Stomach (tissue), 9 donors: ENCODE results near the gene TMEM121B. TPM values are rescaled to one million over a fixed set of nuclear protein-coding genes. Genes with fewer than 3 reads are reported as not detected.

Source experiments
- DNase-seq, 2 donors: peaks; one replicate each; pipeline versions ENCODE4 v3.0.0 to v3.0.0-alpha.2; 2013 to 2019
- H3K27ac ChIP-seq, 5 donors: fragments of 200-600 bp in 4 of 5; sonication (generic) in 4 of 5; one replicate each; pipeline ENCODE4 v1.5.1; 2013 to 2019; ENCODE audit warnings: mild to moderate bottlenecking in 1 of 5, moderate library complexity in 1 of 5
- H3K27me3 ChIP-seq, 3 donors: fragments of 200-600 bp; sonication (generic); one replicate each; pipeline ENCODE4 v1.5.1; 2017 to 2019; ENCODE audit warnings: mixed run types in 1 of 3
- H3K36me3 ChIP-seq, 4 donors: fragments of 200-600 bp; sonication (generic); 1 replicate in 3 of 4; 2 replicates in 1 of 4; pipeline ENCODE4 v1.5.1; 2016 to 2019
- H3K4me1 ChIP-seq, 4 donors: fragments of 200-600 bp; sonication (generic); one replicate each; pipeline ENCODE4 v1.5.1; 2016 to 2019
- H3K4me3 ChIP-seq, 4 donors: fragments of 200-600 bp; sonication (generic) in 3 of 4; one replicate each; pipeline ENCODE4 v1.5.1; 2016 to 2019; ENCODE audit warnings: mild to moderate bottlenecking in 1 of 4
- H3K9me3 ChIP-seq, 4 donors: fragments of 200-600 bp; sonication (generic); one replicate each; pipeline ENCODE4 v1.5.1; 2016 to 2019
- CTCF ChIP-seq, 7 experiments: fragments of 450-650 bp in 4 of 7; fragments of 200-600 bp in 3 of 7; sonication (generic) in 3 of 7; IDR thresholded peaks; one replicate each; pipeline ENCODE4 v1.5.1; 2016 to 2019; ENCODE audit warnings: antibody characterized with exemption in 7 of 7, control low read depth in 2 of 7, mild to moderate bottlenecking in 1 of 7
- EP300 ChIP-seq: sonication (generic); formaldehyde crosslinking; IDR thresholded peaks from one replicate; pipeline ENCODE4 v1.6.1; 2017; ENCODE audit warnings: antibody characterized with exemption
- POLR2A ChIP-seq, 4 donors: fragments of 450-650 bp; IDR thresholded peaks; one replicate each; pipeline ENCODE4 v1.6.1; 2016; ENCODE audit warnings: antibody characterized with exemption in 4 of 4, control low read depth in 2 of 4, mild to moderate bottlenecking in 1 of 4, moderate library complexity in 1 of 4
- POLR2AphosphoS5 ChIP-seq, 3 donors: sonication (generic); formaldehyde crosslinking; IDR thresholded peaks; one replicate each; pipeline ENCODE4 v1.6.1; 2016; ENCODE audit warnings: antibody characterized with exemption in 3 of 3
- WGBS, 5 donors: extraction: QIAGEN DNeasy Blood & Tissue Kit in 3 of 5; methylation state at CpG; one replicate each; pipeline versions ENCODE4 v1.1.5 to v1.1.7; 2013 to 2018; 5-methylcytosine and 5-hydroxymethylcytosine counted together
- intact Hi-C: fragments of 100-400 bp; cut with DNase I; formaldehyde crosslinking; loops from one replicate; pipeline ENCODE4 v1.15.1; 2023; ENCODE audit warnings: low total_unique reads
- polyA plus RNA-seq, 3 donors: library from polyadenylated mRNA; stranded (reverse); fragments of 200-250 nt; gene quantifications; one replicate each; pipeline ENCODE4 v1.2.3, GENCODE V29; 2013
- total RNA-seq, 5 donors: library from RNA; depleted of rRNA; stranded (reverse); fragments of >200 nt; gene quantifications; one replicate each; pipeline versions ENCODE4 v1.1.0 to v1.2.3, GENCODE V29; 2014 to 2016
- donor health status: healthy with polysubstance abuse.
- donor health status: Bipolar disorder and iron deficiency.
- donor health status: healthy.

TMEM121B gene
- total and polyA plus RNA-seq, 8 donors = 0.08 to 0.45 (median 0.25) TPM; not detected in 4

DNA sequence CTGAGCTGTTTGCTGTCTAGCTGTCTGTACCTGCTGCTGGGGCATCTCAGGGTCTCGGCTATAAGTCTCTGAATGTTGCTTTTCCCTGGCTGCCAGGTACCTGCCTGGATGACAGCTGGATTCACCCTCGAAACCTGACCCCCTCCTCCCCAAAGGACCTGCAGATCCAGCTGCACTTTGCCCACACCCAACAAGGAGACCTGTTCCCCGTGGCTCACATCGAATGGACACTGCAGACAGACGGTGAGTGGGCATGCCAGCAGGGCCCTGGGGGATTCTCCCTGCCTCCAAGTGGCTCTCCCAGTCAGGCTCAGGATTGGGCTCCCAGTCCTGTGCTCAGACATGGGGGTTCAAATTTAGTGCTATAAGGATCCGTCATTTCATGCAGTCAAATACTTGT lies 23.5 kb downstream of the TMEM121B start:
- H3K4me3 ChIP-seq = no peak overlapping the region
- peaks cover 44 to 59% (median 58%) of the 10 kb centered on the region in 4 donors for H3K36me3 ChIP-seq
- peak overlapping the region in 2 of 5 donors; percentile 4 to 24 for H3K27ac ChIP-seq
- intact Hi-C loops = no loop called here
- no peak for TF ChIP-seq POLR2AphosphoS5 (IDR thresholded peaks at IDR 0.05)
- TF ChIP-seq CTCF (IDR thresholded peaks at IDR 0.05) = no peak
- TF ChIP-seq POLR2A (IDR thresholded peaks at IDR 0.05) = no peak
- TF ChIP-seq EP300 = no peak
- H3K27me3 ChIP-seq = no peaks in the 10 kb centered on the region
- 86 to 95% (median 88%) methylated on average over 4 to 6 of the region's 6 CpGs for WGBS, 5 donors
- no peaks in the 10 kb centered on the region for H3K9me3 ChIP-seq
- DNase-seq = no peak
- peaks cover 0 to 54% (median 0%) of the 10 kb centered on the region in 4 donors for H3K4me1 ChIP-seq

GRCh38 chr22:17097062-17097461 lies 24.1 kb downstream of the TMEM121B start:
- intact Hi-C loops = no loop called here
- H3K9me3 ChIP-seq = no peaks in the 10 kb centered on the region
- peak overlapping the region in 1 of 5 donors; percentile 24 for H3K27ac ChIP-seq
- no peak for DNase-seq
- WGBS, 5 donors = 85 to 93% (median 86%) methylated on average over 6 of the region's 6 CpGs
- no peak overlapping the region for H3K4me3 ChIP-seq
- no peaks in the 10 kb centered on the region for H3K27me3 ChIP-seq
- peaks cover 0 to 56% (median 2%) of the 10 kb centered on the region in 4 donors for H3K4me1 ChIP-seq
- peaks cover 40 to 52% (median 52%) of the 10 kb centered on the region in 4 donors for H3K36me3 ChIP-seq
- TF ChIP-seq EP300 (no peak), POLR2A (IDR thresholded peaks at IDR 0.05) (no peak), POLR2AphosphoS5 (IDR thresholded peaks at IDR 0.05) (no peak), CTCF (IDR thresholded peaks at IDR 0.05) (no peak)

GRCh38 chr22:17096071-17096470 lies 25.1 kb downstream of the TMEM121B start:
- DNase-seq = no peak
- Histone ChIP-seq H3K9me3 (no peaks in the 10 kb centered on the region), H3K36me3 (peaks cover 30 to 42% (median 42%) of the 10 kb centered on the region in 4 donors), H3K4me1 (peaks cover 0 to 64% (median 5%) of the 10 kb centered on the region in 4 donors), H3K27me3 (no peaks in the 10 kb centered on the region), H3K27ac (no peak overlapping the region), H3K4me3 (no peak overlapping the region)
- TF ChIP-seq CTCF (IDR thresholded peaks at IDR 0.05) (no peak), POLR2AphosphoS5 (IDR thresholded peaks at IDR 0.05) (no peak), POLR2A (IDR thresholded peaks at IDR 0.05) (no peak), EP300 (no peak)
- intact Hi-C loops = no loop called here
- 94 to 97% (median 95%) methylated on average over 7 of the region's 7 CpGs for WGBS, 5 donors

DNA sequence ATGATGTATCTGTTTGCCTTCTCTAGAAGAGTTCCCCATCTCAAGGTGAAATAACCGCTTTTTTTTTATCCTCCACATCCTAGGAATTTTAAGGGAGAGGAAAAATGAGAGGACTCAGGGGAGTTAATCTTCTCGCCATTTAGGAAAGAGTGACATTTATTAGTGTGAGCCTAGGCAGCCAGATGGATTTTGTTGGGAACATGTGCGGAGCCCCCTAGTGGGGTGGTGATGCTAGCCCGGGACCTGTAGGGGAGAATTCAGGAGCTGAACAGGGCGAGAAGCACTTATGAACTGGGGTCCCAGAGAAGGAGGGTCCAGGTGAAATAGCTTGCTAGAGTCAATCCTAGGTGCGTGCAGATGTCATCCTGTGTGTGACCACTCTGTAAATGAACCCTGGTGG lies 25.6 kb downstream of the TMEM121B start:
- TF ChIP-seq EP300 (no peak), POLR2AphosphoS5 (IDR thresholded peaks at IDR 0.05) (no peak), POLR2A (IDR thresholded peaks at IDR 0.05) (no peak), CTCF (IDR thresholded peaks at IDR 0.05) (no peak)
- no peaks in the 10 kb centered on the region for H3K9me3 ChIP-seq
- H3K4me3 ChIP-seq = no peak overlapping the region
- peaks cover 0 to 64% (median 5%) of the 10 kb centered on the region in 4 donors for H3K4me1 ChIP-seq
- intact Hi-C loops = no loop called here
- WGBS, 5 donors = 83 to 91% (median 90%) methylated on average over 6 of the region's 6 CpGs
- H3K27me3 ChIP-seq = no peaks in the 10 kb centered on the region
- no peak for DNase-seq
- H3K27ac ChIP-seq = no peak overlapping the region
- peaks cover 24 to 37% (median 37%) of the 10 kb centered on the region in 4 donors for H3K36me3 ChIP-seq
